Ovary (tissue), 9 donors: Measurements from ENCODE around the gene GMPR. TPM values are rescaled to one million over a fixed set of nuclear protein-coding genes. Genes with fewer than 3 reads are reported as not detected.

Experiments used
- DNase-seq, 5 donors: peaks; one replicate each; pipeline ENCODE4 v3.0.0-alpha.2; 2019 to 2020
- H3K27ac ChIP-seq, 2 donors: fragments of 200-600 bp; one replicate each; pipeline versions ENCODE4 v1.5.1 to v1.8.0; 2019 to 2022
- H3K27me3 ChIP-seq: fragments of 200-600 bp; one replicate; pipeline ENCODE4 v1.8.0; 2022
- H3K36me3 ChIP-seq: fragments of 200-600 bp; sonication (generic); one replicate; pipeline ENCODE4 v1.5.1; 2019
- H3K4me1 ChIP-seq: one replicate; pipeline ENCODE4 v1.8.1; 2013; ENCODE audit warnings: mild to moderate bottlenecking, moderate library complexity; ENCODE audit not compliant: insufficient read depth
- H3K4me3 ChIP-seq: fragments of 200-600 bp; sonication (generic); one replicate; pipeline ENCODE4 v1.5.1; 2017
- H3K9me3 ChIP-seq, 2 donors: fragments of 200-600 bp in 1 of 2; sonication (generic) in 1 of 2; one replicate each; pipeline versions ENCODE4 v1.5.1 to v1.8.1; 2013 to 2019; ENCODE audit warnings: mild to moderate bottlenecking in 1 of 2, moderate library complexity in 1 of 2
- EP300 ChIP-seq: sonication (generic); formaldehyde crosslinking; IDR thresholded peaks from one replicate; pipeline ENCODE4 v1.6.1; 2017; ENCODE audit warnings: antibody characterized with exemption
- POLR2A ChIP-seq: fragments of 450-650 bp; IDR thresholded peaks from one replicate; pipeline ENCODE4 v1.6.1; 2017; ENCODE audit warnings: antibody characterized with exemption, mild to moderate bottlenecking, moderate library complexity
- WGBS, 3 donors: extraction: QIAGEN DNeasy Blood & Tissue Kit in 1 of 3; methylation state at CpG; one replicate each; pipeline versions ENCODE4 v1.1.5 to v1.1.7; 2013 to 2017; 5-methylcytosine and 5-hydroxymethylcytosine counted together
- intact Hi-C, 4 donors: fragments of 100-400 bp; cut with DNase I; formaldehyde crosslinking; loops; one replicate each; pipeline versions ENCODE4 v1.11.0 to v1.15.1; 2022 to 2023
- polyA plus RNA-seq, 2 donors: library from polyadenylated mRNA; stranded (reverse); fragments of 200-250 nt in 1 of 2; fragments of 350-450 nt in 1 of 2; fragmentation: Illumina TruSeq in 1 of 2; extraction: RNeasy Lipid Tissue Mini Kit (QIAGEN cat#74804) in 1 of 2; gene quantifications; one replicate each; pipeline ENCODE4 v1.2.3, GENCODE V29; 2013 to 2014
- total RNA-seq, 7 donors: library from RNA; depleted of rRNA in 2 of 7; stranded (reverse); fragments of >200 nt in 2 of 7; fragmentation: NEBNext Ultra II Directional in 3 of 7; extraction: Animal tissue kit (Norgen Biotek cat#: 25700) in 3 of 7; gene quantifications; one replicate each; pipeline versions ENCODE4 v1.1.0 to v1.2.4, GENCODE V29; 2016 to 2023
- TF ChIP-seq, protein P1 (sequence below), 3 donors: fragments of 450-650 bp in 2 of 3; fragments of 200-600 bp in 1 of 3; IDR thresholded peaks; one replicate each; pipeline versions ENCODE4 v1.5.1 to v1.8.0; 2016 to 2022; ENCODE audit warnings: antibody characterized with exemption in 3 of 3, mild to moderate bottlenecking in 1 of 3
- donor health status: DM: no; HTN: no; CAD: no; lungs with moderate emphysema.
- donor health status: DM: no; HTN: no; CAD: no.
- donor health status: Bipolar disorder and iron deficiency.
- donor health status: DM: yes; HTN: yes; CAD: no.
- donor health status: DM: no; HTN: no; CAD: no.
- donor health status: DM: yes; HTN: yes; CAD: no.

Gene GMPR
- total and polyA plus RNA-seq, 9 donors = 18.6 to 50.2 (median 35.1) TPM

DNA sequence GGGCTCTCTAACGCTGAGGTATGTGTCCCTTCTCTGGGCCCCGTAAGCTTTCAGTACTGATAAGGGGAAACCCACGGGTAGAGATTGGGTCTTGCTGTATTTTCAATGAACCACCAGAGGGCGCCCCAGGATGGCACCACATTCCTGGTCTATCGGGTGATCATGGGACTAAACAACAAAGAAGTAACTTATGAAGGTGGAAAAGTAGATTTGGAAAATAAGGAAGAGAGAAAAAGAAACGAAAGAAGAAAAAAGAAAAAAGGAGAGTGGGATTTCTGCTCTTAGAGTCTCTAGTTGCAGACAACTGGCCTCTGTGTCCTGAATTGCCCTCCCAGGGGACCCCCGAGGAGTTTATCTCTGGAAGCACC, 93.8 kb downstream of the GMPR start:
- Histone ChIP-seq H3K9me3 (no peaks in the 10 kb centered on the region), H3K27ac (no peak overlapping the region), H3K4me3 (no peak overlapping the region), H3K4me1 (peaks cover 7% of the 10 kb centered on the region), H3K36me3 (no peaks in the 10 kb centered on the region), H3K27me3 (no peaks in the 10 kb centered on the region)
- intact Hi-C loops = loop anchor here in 3 of 4 donors (5.0 to 10.0 kb wide), 5 partner anchors 73 to 435 kb away; partner anchors contain the start of gene ATXN1 (in 1 of the 3)
- WGBS, 3 donors = 1 to 7% (median 3%) methylated on average over 7 of the region's 7 CpGs
- TF ChIP-seq POLR2A (no peak), EP300 (no peak)
- TF ChIP-seq, protein P1, sequence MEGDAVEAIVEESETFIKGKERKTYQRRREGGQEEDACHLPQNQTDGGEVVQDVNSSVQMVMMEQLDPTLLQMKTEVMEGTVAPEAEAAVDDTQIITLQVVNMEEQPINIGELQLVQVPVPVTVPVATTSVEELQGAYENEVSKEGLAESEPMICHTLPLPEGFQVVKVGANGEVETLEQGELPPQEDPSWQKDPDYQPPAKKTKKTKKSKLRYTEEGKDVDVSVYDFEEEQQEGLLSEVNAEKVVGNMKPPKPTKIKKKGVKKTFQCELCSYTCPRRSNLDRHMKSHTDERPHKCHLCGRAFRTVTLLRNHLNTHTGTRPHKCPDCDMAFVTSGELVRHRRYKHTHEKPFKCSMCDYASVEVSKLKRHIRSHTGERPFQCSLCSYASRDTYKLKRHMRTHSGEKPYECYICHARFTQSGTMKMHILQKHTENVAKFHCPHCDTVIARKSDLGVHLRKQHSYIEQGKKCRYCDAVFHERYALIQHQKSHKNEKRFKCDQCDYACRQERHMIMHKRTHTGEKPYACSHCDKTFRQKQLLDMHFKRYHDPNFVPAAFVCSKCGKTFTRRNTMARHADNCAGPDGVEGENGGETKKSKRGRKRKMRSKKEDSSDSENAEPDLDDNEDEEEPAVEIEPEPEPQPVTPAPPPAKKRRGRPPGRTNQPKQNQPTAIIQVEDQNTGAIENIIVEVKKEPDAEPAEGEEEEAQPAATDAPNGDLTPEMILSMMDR (IDR thresholded peaks at IDR 0.05) = peak; percentile 77 to 85 (median 80)
- DNase-seq = peak; percentile 63 to 81 (median 78)

DNA sequence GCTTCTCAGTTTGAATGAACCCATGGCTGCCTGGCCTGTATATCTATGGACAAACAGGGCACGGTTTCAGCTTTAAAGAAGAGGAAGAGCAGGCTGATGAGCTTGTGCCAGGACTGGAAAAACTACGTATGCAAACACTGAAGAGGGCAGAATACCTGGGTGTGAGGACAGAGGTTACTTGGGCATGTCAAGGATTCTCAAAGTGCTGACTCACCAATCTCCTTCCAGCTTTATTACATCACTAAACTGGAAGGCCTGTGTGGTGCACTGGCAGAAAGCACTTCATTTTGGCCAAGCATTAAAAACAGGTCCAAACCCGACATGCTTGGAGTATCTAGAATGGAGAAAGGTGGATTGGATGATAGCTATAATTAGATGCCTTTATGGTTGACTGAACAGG, 95.2 kb downstream of the GMPR start:
- intact Hi-C loops = loop anchor here in 3 of 4 donors (5.0 to 10.0 kb wide), 5 partner anchors 71 to 434 kb away; partner anchors contain the start of gene ATXN1 (in 1 of the 3)
- no peak overlapping the region for H3K27ac ChIP-seq
- TF ChIP-seq, protein P1 (IDR thresholded peaks at IDR 0.05) = no peak
- TF ChIP-seq EP300 = no peak
- TF ChIP-seq POLR2A = no peak
- peaks cover 10% of the 10 kb centered on the region for H3K4me1 ChIP-seq
- H3K4me3 ChIP-seq = no peak overlapping the region
- no peaks in the 10 kb centered on the region for H3K36me3 ChIP-seq
- DNase-seq = no peak
- WGBS, 3 donors = 73 to 80% (median 75%) methylated on average over 3 of the region's 3 CpGs
- no peaks in the 10 kb centered on the region for H3K27me3 ChIP-seq
- H3K9me3 ChIP-seq = no peaks in the 10 kb centered on the region

DNA sequence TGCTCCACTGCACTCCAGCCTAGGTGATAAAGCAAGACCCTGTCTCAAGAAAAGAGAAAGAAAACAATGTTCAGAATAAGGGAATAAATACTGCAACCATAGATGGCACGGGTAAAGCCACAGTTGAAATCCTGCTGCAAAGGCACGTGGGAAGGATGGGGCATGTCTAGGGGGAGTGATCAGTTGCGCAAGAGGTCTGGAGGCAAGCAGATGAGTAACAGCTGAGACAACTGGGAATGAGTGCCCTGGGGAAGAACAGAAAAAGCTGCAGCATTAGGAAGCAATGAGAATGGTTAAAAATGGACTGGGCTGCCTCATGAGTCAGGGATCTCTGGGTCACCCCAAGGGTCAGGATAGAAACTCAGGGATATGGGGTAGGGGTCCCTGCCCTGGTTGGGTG, 96.3 kb downstream of the GMPR start:
- no peak for TF ChIP-seq EP300
- TF ChIP-seq, protein P1 (IDR thresholded peaks at IDR 0.05) = no peak
- no peak for TF ChIP-seq POLR2A
- Histone ChIP-seq H3K4me3 (no peak overlapping the region), H3K27me3 (no peaks in the 10 kb centered on the region), H3K4me1 (peaks cover 14% of the 10 kb centered on the region), H3K36me3 (no peaks in the 10 kb centered on the region), H3K27ac (no peak overlapping the region), H3K9me3 (no peaks in the 10 kb centered on the region)
- peak; percentile 55 to 83 (median 66) for DNase-seq
- 14 to 34% (median 23%) methylated on average over 3 of the region's 3 CpGs for WGBS, 3 donors
- intact Hi-C loops = loop anchor here (5.0 to 10.0 kb wide), 6 partner anchors 68 to 433 kb away; partner anchors contain the start of gene ATXN1 (in 2 of the 4)

DNA sequence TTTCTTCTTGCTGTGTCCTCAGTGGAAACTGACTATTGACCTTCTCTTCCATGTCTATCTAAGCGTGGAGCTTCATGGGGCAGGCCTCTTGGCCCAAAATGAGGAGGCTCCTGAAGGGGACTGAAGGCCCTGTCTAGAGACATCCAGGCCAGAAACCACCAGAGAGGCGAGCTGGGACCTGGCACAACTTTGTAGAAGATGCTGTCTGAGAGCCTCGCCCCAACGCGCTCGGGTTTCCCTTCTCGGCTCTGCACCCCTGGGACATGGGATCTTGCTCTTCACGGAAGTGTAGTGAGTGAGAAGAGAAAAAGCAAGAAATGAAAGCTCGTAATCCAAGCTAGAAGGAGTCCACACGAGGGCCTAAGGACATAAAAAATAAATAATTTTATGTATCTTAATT, 96.8 kb downstream of the GMPR start:
- H3K9me3 ChIP-seq = no peaks in the 10 kb centered on the region
- no peak for DNase-seq
- no peaks in the 10 kb centered on the region for H3K36me3 ChIP-seq
- H3K4me1 ChIP-seq = peaks cover 14% of the 10 kb centered on the region
- no peak overlapping the region for H3K4me3 ChIP-seq
- TF ChIP-seq, protein P1 (IDR thresholded peaks at IDR 0.05) = no peak
- no peak for TF ChIP-seq EP300
- no peak for TF ChIP-seq POLR2A
- H3K27me3 ChIP-seq = no peaks in the 10 kb centered on the region
- intact Hi-C loops = loop anchor here (5.0 to 10.0 kb wide), 5 partner anchors 67 to 427 kb away; partner anchors contain the start of gene ATXN1 (in 1 of the 4)
- H3K27ac ChIP-seq = no peak overlapping the region
- 91 to 92% (median 91%) methylated on average over 10 of the region's 10 CpGs for WGBS, 3 donors
